ENCODE measurements around the gene METTL21C. TPM values are rescaled to one million over a fixed set of nuclear protein-coding genes. Genes with fewer than 3 reads are reported as not detected.

Gene METTL21C
- polyA plus RNA-seq, 4 donors = 0.04 TPM; not detected in 3

DNA sequence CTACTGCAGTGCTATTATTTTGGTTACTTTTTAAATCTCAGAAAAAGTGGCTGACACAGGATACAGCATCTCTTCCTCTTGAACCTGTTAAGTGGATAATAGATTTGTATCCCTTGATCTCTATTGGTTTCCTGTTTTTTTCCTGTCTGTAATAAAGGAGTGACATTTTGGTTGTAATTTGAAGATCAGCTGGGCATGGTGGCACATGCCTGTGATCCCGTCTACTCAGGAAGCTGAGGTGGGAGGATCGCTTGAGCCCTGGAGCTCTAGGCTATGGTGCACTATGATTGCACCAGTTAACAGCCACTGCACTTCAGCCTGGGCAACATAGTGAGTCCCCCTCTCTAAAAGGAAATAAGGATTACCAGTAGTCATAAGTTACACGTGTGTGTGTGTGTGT, 46.8 kb downstream of the METTL21C start:
- Histone ChIP-seq H3K27me3 (ENCODE audit: control insufficient read depth in 3 of 3, insufficient read depth in 3 of 3, low read length in 3 of 3) (no peaks in the 10 kb centered on the region), H3K4me1 (ENCODE audit: control insufficient read depth in 3 of 3, insufficient read depth in 2 of 3, low read depth in 1 of 3, low read length in 2 of 3) (no peaks in the 10 kb centered on the region), H3K9me3 (ENCODE audit: control insufficient read depth in 2 of 2, insufficient read depth in 1 of 2, low read depth in 1 of 2, low read length in 1 of 2) (no peaks in the 10 kb centered on the region), H3K27ac (ENCODE audit: low read depth in 1 of 3, low read length in 2 of 3) (no peak overlapping the region), H3K4me3 (ENCODE audit: low read depth in 1 of 3, low read length in 3 of 3) (no peak overlapping the region), H3K36me3 (ENCODE audit: control insufficient read depth in 3 of 3, insufficient read depth in 2 of 3, low read depth in 1 of 3, low read length in 3 of 3) (peaks cover 8 to 11% (median 9%) of the 10 kb centered on the region in 3 donors)
- WGBS, 3 donors = 76 to 90% (median 79%) methylated on average over 3 of the region's 3 CpGs
- FAIRE-seq (no peak), DNase-seq (no peak)

DNA sequence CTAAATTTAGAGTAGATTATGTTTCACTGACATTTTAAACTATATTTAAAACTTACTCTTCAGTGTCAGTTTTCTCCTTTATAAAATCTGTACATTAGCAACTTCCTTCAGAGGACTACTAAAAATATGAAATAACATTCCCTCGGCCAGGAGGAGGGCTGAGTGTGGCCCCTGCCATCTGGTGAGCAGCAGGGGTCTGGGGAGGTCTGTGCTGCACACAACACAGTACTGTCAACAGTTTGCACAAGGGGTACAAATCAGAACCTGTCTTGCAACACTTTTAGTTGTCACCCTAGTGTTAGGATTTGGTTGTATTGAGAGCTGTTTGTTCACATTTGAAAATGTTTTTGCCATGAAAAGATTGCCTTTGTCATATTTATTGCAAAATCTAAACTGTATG, 49.1 kb downstream of the METTL21C start:
- Histone ChIP-seq H3K27ac (ENCODE audit: low read depth in 1 of 3, low read length in 2 of 3) (no peak overlapping the region), H3K9me3 (ENCODE audit: control insufficient read depth in 2 of 2, insufficient read depth in 1 of 2, low read depth in 1 of 2, low read length in 1 of 2) (no peaks in the 10 kb centered on the region), H3K4me1 (ENCODE audit: control insufficient read depth in 3 of 3, insufficient read depth in 2 of 3, low read depth in 1 of 3, low read length in 2 of 3) (no peaks in the 10 kb centered on the region), H3K36me3 (ENCODE audit: control insufficient read depth in 3 of 3, insufficient read depth in 2 of 3, low read depth in 1 of 3, low read length in 3 of 3) (peaks cover 9 to 15% (median 12%) of the 10 kb centered on the region in 3 donors), H3K27me3 (ENCODE audit: control insufficient read depth in 3 of 3, insufficient read depth in 3 of 3, low read length in 3 of 3) (no peaks in the 10 kb centered on the region), H3K4me3 (ENCODE audit: low read depth in 1 of 3, low read length in 3 of 3) (no peak overlapping the region)
- 84 to 94% (median 90%) methylated on average over 1 of the region's 1 CpG for WGBS, 3 donors
- DNase-seq (no peak), FAIRE-seq (no peak)

DNA sequence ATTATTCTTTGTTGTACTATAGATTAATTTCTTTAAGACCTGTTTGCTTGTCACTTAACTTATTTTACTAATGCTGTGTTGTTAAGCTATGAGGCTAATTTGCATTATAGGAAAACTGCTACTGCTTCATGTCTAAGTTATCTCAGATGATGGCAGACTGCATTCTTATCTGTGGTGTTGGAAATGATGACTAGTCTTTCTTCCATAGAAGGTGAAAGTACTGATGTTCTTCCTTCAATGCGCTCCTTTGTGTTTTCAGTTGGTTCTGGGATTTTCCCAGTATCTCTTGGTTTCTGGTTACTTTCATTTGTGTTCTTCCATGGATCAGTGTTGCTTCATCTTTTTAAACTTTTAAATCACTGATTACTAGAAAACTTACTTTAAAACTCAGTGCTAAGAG, 51.2 kb downstream of the METTL21C start:
- DNase-seq = no peak
- no peaks in the 10 kb centered on the region for H3K4me1 ChIP-seq (ENCODE audit: control insufficient read depth in 3 of 3, insufficient read depth in 2 of 3, low read depth in 1 of 3, low read length in 2 of 3)
- H3K36me3 ChIP-seq (ENCODE audit: control insufficient read depth in 3 of 3, insufficient read depth in 2 of 3, low read depth in 1 of 3, low read length in 3 of 3) = peaks cover 12 to 18% (median 14%) of the 10 kb centered on the region in 3 donors
- 91 to 100% (median 100%) methylated on average over 1 of the region's 1 CpG for WGBS, 3 donors
- no peak for FAIRE-seq
- H3K27ac ChIP-seq (ENCODE audit: low read depth in 1 of 3, low read length in 2 of 3) = no peak overlapping the region
- H3K9me3 ChIP-seq (ENCODE audit: control insufficient read depth in 2 of 2, insufficient read depth in 1 of 2, low read depth in 1 of 2, low read length in 1 of 2) = no peaks in the 10 kb centered on the region
- H3K27me3 ChIP-seq (ENCODE audit: control insufficient read depth in 3 of 3, insufficient read depth in 3 of 3, low read length in 3 of 3) = no peaks in the 10 kb centered on the region
- no peak overlapping the region for H3K4me3 ChIP-seq (ENCODE audit: low read depth in 1 of 3, low read length in 3 of 3)

DNA sequence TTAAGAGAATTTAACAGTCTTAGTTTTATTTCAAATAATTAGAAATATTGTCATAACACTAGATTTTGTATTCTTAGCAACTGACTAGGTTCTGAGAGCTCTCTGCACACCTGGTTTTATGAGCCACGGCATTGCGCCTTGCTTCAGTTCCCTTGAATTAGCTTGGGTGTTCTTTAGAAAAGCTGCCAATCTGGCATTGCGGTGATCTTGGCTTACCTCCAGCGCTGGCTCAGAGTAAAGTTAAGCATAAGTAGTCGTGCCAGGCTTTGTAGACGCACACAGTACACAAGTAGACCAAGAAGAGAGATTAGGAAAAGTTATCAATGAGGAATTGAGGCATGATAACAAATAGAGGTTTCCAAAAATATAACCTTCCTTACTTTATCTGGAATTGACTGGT, 52.4 kb downstream of the METTL21C start:
- no peaks in the 10 kb centered on the region for H3K4me1 ChIP-seq (ENCODE audit: control insufficient read depth in 3 of 3, insufficient read depth in 2 of 3, low read depth in 1 of 3, low read length in 2 of 3)
- no peak overlapping the region for H3K27ac ChIP-seq (ENCODE audit: low read depth in 1 of 3, low read length in 2 of 3)
- H3K4me3 ChIP-seq (ENCODE audit: low read depth in 1 of 3, low read length in 3 of 3) = no peak overlapping the region
- no peaks in the 10 kb centered on the region for H3K27me3 ChIP-seq (ENCODE audit: control insufficient read depth in 3 of 3, insufficient read depth in 3 of 3, low read length in 3 of 3)
- 23 to 74% (median 46%) methylated on average over 6 of the region's 6 CpGs for WGBS, 3 donors
- H3K36me3 ChIP-seq (ENCODE audit: control insufficient read depth in 3 of 3, insufficient read depth in 2 of 3, low read depth in 1 of 3, low read length in 3 of 3) = peaks cover 10 to 22% (median 15%) of the 10 kb centered on the region in 3 donors
- no peaks in the 10 kb centered on the region for H3K9me3 ChIP-seq (ENCODE audit: control insufficient read depth in 2 of 2, insufficient read depth in 1 of 2, low read depth in 1 of 2, low read length in 1 of 2)
- no peak for FAIRE-seq
- peak in 1 of 2 donors; percentile 0 for DNase-seq

DNA sequence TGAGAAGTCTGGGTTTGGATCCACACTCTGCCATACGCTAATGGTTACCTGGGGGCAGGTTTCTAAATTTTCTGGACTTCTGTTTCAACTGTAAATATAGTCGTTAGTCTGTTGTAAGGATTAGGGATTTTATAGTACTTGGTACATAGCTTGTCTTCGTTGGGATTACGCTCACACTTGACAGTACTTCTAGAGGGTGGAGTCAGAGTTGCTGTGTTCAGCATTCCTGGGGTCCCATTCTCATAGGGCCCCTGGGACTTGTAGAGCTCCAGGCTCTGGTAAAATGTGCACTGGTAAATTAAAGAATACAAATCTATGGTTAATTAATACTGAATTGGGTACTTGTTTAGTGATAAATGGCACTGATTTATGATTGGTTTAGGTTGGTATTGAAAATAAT, 52.8 kb downstream of the METTL21C start:
- Histone ChIP-seq H3K27ac (ENCODE audit: low read depth in 1 of 3, low read length in 2 of 3) (no peak overlapping the region), H3K4me1 (ENCODE audit: control insufficient read depth in 3 of 3, insufficient read depth in 2 of 3, low read depth in 1 of 3, low read length in 2 of 3) (no peaks in the 10 kb centered on the region), H3K36me3 (ENCODE audit: control insufficient read depth in 3 of 3, insufficient read depth in 2 of 3, low read depth in 1 of 3, low read length in 3 of 3) (peaks cover 10 to 24% (median 13%) of the 10 kb centered on the region in 3 donors), H3K27me3 (ENCODE audit: control insufficient read depth in 3 of 3, insufficient read depth in 3 of 3, low read length in 3 of 3) (no peaks in the 10 kb centered on the region), H3K4me3 (ENCODE audit: low read depth in 1 of 3, low read length in 3 of 3) (no peak overlapping the region), H3K9me3 (ENCODE audit: control insufficient read depth in 2 of 2, insufficient read depth in 1 of 2, low read depth in 1 of 2, low read length in 1 of 2) (no peaks in the 10 kb centered on the region)
- WGBS, 3 donors = 44 to 77% (median 65%) methylated on average over 4 of the region's 4 CpGs
- DNase-seq (no peak), FAIRE-seq (no peak)

DNA sequence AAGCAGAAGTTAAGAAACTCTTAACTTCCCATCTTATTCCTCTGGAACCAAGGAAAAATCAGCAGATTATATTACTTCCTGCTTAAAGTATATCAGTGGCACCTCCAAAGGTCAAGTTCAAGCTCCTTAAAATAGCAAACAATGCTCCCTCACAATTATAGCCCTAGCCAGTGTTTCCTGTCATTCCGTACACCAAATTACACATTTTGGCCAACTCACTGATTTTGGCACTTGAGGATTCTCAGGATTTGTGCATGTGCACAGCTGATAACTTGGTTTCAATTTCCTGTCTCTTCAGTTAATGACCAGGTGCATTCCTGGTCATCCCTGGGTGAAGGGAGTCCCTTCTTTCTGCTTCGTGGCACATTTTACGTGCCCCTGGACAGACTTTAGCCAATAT, 56.1 kb downstream of the METTL21C start:
- no peaks in the 10 kb centered on the region for H3K9me3 ChIP-seq (ENCODE audit: control insufficient read depth in 2 of 2, insufficient read depth in 1 of 2, low read depth in 1 of 2, low read length in 1 of 2)
- FAIRE-seq (no peak), DNase-seq (no peak)
- whole genome bisulfite sequencing, 3 donors = 86 to 97% (median 95%) methylated on average over 3 of the region's 3 CpGs
- H3K27me3 ChIP-seq (ENCODE audit: control insufficient read depth in 3 of 3, insufficient read depth in 3 of 3, low read length in 3 of 3) = no peaks in the 10 kb centered on the region
- H3K4me1 ChIP-seq (ENCODE audit: control insufficient read depth in 3 of 3, insufficient read depth in 2 of 3, low read depth in 1 of 3, low read length in 2 of 3) = no peaks in the 10 kb centered on the region
- no peak overlapping the region for H3K4me3 ChIP-seq (ENCODE audit: low read depth in 1 of 3, low read length in 3 of 3)
- H3K27ac ChIP-seq (ENCODE audit: low read depth in 1 of 3, low read length in 2 of 3) = no peak overlapping the region
- H3K36me3 ChIP-seq (ENCODE audit: control insufficient read depth in 3 of 3, insufficient read depth in 2 of 3, low read depth in 1 of 3, low read length in 3 of 3) = peaks cover 4 to 28% (median 23%) of the 10 kb centered on the region in 3 donors

Other genes with a start within 250 kb of the METTL21C start
- gene TPP2, start 98.1 kb downstream of the METTL21C start, polyA plus RNA-seq = 10 to 100 TPM; 10.5 to 39.8 (median 15.4) TPM
- 10 to 100 TPM in 2 of 4 donors, 1 to 10 TPM in 2; 8.0 to 15.5 (median 9.8) TPM for gene TEX30, start 78.7 kb upstream of the METTL21C start, polyA plus RNA-seq
- 10 to 100 TPM in 1 of 4 donors, 1 to 10 TPM in 1, under 1 TPM in 1, not detected in 1; 0.54 to 13.1 (median 3.6) TPM for gene POGLUT2, start 103.9 kb upstream of the METTL21C start, polyA plus RNA-seq
- gene BIVM, start 104.1 kb upstream of the METTL21C start, polyA plus RNA-seq = 10 to 100 TPM in 2 of 4 donors, 1 to 10 TPM in 2; 7.3 to 35.6 (median 11.6) TPM
- 100 to 1,000 TPM in 1 of 4 donors, 10 to 100 TPM in 3; 40.7 to 112 (median 65.9) TPM for gene ERCC5, start 151.0 kb upstream of the METTL21C start, polyA plus RNA-seq

Data from small intestine (tissue), 7 donors.